Activated T-cell treated with anti-CD3 and anti-CD28 coated beads, Interleukin-2, amount 50 U/mL, for 24 hours (primary cell): Measurements from ENCODE around the gene FHIP2A.

ENCODE experiments used
- DNase-seq: peaks from one replicate; pipeline ENCODE4 v3.0.0-alpha.2; 2020
- H3K27ac Mint-ChIP-seq: 2 replicates; pipeline ENCODE4 v1.8.0; 2020; ENCODE audit warnings: mild to moderate bottlenecking, mixed read lengths
- H3K27me3 Mint-ChIP-seq: 2 replicates; pipeline ENCODE4 v1.8.0; 2020; ENCODE audit warnings: mixed read lengths
- H3K36me3 Mint-ChIP-seq: 2 replicates; pipeline ENCODE4 v1.8.0; 2020; ENCODE audit warnings: low read depth, mixed read lengths
- H3K4me1 Mint-ChIP-seq: 2 replicates; pipeline ENCODE4 v1.8.0; 2020; ENCODE audit warnings: low read depth, mixed read lengths
- H3K4me3 Mint-ChIP-seq: 2 replicates; pipeline ENCODE4 v1.8.0; 2020; ENCODE audit warnings: mild to moderate bottlenecking, moderate library complexity, mixed read lengths
- H3K9me3 Mint-ChIP-seq: 2 replicates; pipeline ENCODE4 v1.8.0; 2020; ENCODE audit warnings: mixed read lengths

The FHIP2A gene

GRCh38 chr10:114859222-114859621 is 37.6 kb downstream of the FHIP2A start:
- H3K27ac Mint-ChIP-seq, result no peak overlapping the region
- no peak for DNase-seq
- peaks cover 87% of the 10 kb centered on the region for H3K36me3 Mint-ChIP-seq
- H3K4me3 Mint-ChIP-seq, result no peak overlapping the region
- H3K4me1 Mint-ChIP-seq, result peaks cover 26% of the 10 kb centered on the region
- H3K9me3 Mint-ChIP-seq, result no peaks in the 10 kb centered on the region
- H3K27me3 Mint-ChIP-seq, result no peaks in the 10 kb centered on the region

- Mint-ChIP-seq H3K36me3 (peaks cover 73% of the 10 kb centered on the region), H3K9me3 (peaks cover 2% of the 10 kb centered on the region), H3K4me3 (no peak overlapping the region), H3K27ac (no peak overlapping the region), H3K27me3 (no peaks in the 10 kb centered on the region), H3K4me1 (peaks cover 6% of the 10 kb centered on the region)
- no peak for DNase-seq
These were observed 40.9 kb downstream of the FHIP2A start for GRCh38 chr10:114862456-114862855.

DNA sequence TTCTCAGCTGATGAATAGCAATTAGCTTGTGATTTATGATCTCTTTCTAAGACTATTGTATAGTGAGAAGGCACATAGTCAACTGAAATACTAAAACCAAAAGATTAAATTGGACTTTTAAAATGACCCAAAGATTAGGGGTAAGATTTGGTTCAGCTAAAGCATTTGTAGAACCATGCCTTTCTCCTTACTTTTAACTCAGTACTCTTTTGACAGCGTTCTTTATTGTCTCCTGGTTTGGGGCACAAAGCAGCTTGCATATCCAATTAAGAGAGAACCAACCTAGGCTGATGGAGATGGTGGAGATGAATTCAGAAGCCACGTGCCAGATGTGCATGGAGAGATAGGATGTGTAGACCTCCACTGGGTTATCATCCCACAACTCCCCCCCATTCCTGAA is 45.8 kb downstream of the FHIP2A start:
- Mint-ChIP-seq H3K27ac (no peak overlapping the region), H3K4me3 (no peak overlapping the region), H3K4me1 (no peaks in the 10 kb centered on the region), H3K27me3 (peaks cover 3% of the 10 kb centered on the region), H3K9me3 (peaks cover 2% of the 10 kb centered on the region), H3K36me3 (peaks cover 31% of the 10 kb centered on the region)
- no peak for DNase-seq

DNA sequence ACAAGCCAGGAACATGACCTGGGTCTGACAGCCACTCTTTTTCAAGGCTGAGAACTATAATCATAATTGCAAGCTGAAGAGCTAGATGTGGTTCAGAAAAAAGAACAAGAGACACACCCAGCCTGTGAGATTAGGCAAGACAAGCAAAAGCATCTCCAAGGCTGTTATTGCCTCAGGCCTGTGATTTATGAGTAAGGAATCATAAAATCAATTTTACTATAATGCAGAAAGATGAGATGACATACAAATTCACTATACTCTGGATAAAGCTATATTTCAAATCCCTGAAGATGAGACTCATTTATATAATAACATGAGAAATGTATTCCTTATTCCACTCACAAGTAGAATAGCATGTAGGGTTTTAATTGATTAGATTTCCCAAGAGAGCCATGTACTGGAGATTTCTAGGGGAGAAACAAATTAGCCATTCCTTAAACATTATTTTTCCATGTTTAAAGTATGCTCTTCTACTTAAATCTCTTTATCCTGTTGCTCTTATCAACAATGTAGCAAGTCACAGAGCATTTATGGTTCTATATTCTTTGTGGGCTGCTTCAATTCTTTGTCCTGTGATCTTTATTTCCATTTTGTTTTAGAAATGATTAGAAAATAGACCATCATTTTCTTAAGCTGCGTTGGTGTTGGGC is 47.4 kb downstream of the FHIP2A start:
- DNase-seq, result no peak
- H3K27me3 Mint-ChIP-seq, result peaks cover 17% of the 10 kb centered on the region
- H3K4me3 Mint-ChIP-seq, result no peak overlapping the region
- peaks cover 20% of the 10 kb centered on the region for H3K36me3 Mint-ChIP-seq
- no peak overlapping the region for H3K27ac Mint-ChIP-seq
- no peaks in the 10 kb centered on the region for H3K4me1 Mint-ChIP-seq
- peaks cover 2% of the 10 kb centered on the region for H3K9me3 Mint-ChIP-seq

- Mint-ChIP-seq H3K4me1 (no peaks in the 10 kb centered on the region), H3K27ac (no peak overlapping the region), H3K36me3 (peaks cover 15% of the 10 kb centered on the region), H3K27me3 (peaks cover 20% of the 10 kb centered on the region), H3K9me3 (peaks cover 2% of the 10 kb centered on the region), H3K4me3 (no peak overlapping the region)
- DNase-seq, result no peak
These were observed 47.9 kb downstream of the FHIP2A start for GRCh38 chr10:114869520-114869892.

DNA sequence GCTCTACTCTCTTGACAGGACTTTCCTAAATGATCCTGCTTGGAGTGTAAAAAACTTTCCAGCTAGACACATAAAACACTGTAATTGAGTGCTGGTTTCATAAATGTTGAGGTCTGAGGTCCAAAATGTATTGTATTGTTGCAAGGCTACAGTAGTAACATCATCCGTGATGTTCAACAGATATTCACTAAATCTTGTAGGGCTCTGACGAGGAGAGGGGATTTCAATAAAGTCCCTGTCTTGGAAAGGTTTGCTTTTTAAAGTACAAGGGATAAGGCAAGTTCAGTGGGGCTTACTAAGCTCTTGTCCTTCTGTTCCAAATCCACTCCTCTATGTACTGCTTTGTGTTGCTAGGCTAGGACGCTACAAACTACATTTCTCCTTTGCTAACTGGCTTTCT is 48.9 kb downstream of the FHIP2A start:
- peaks cover 4% of the 10 kb centered on the region for H3K4me1 Mint-ChIP-seq
- peaks cover 2% of the 10 kb centered on the region for H3K9me3 Mint-ChIP-seq
- DNase-seq, result no peak
- peaks cover 7% of the 10 kb centered on the region for H3K36me3 Mint-ChIP-seq
- H3K4me3 Mint-ChIP-seq, result no peak overlapping the region
- H3K27ac Mint-ChIP-seq, result no peak overlapping the region
- H3K27me3 Mint-ChIP-seq, result peaks cover 29% of the 10 kb centered on the region

DNA sequence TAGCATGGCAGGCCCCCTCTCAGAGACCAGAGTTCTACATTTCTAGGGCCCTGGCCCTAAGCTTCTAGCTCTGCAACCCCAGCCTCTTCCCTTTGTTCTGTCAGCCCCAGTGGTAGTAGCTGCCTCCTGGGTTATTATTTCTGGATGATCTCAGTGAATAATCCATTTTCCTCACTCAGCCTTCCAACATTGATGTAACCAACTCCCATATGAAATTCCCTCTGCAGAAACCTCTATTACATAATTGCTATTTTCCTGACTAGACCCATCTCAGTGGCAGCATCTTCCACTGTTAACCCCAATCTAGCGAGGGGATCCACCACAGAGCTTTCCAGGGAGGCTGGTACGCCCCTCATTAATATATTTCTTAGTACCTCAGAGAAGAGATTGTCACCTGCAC is 49.8 kb downstream of the FHIP2A start:
- Mint-ChIP-seq H3K27me3 (peaks cover 36% of the 10 kb centered on the region), H3K9me3 (no peaks in the 10 kb centered on the region), H3K36me3 (peaks cover under 1% of the 10 kb centered on the region), H3K4me1 (peaks cover 4% of the 10 kb centered on the region), H3K27ac (no peak overlapping the region), H3K4me3 (no peak overlapping the region)
- no peak for DNase-seq
